H9 (cell line): ENCODE data around the gene TFAP2C. TPM values are rescaled to one million over a fixed set of nuclear protein-coding genes. Genes with fewer than 3 reads are reported as not detected.
A peak's percentile ranks its signal among the peaks of the same experiment; 100 is the strongest.

ENCODE experiments used
- DNase-seq: peaks from one replicate; pipeline ENCODE4 v3.0.0-alpha.2; 2017
- H2AFZ ChIP-seq: one replicate; pipeline ENCODE4 v1.6.1; 2013; ENCODE audit warnings: mild to moderate bottlenecking, low read length, control low read depth, moderate library complexity
- H2AK5ac ChIP-seq: 2 replicates; pipeline ENCODE4 v1.6.1; 2013; ENCODE audit warnings: low read length, control low read depth, mixed read lengths; ENCODE audit not compliant: insufficient read length
- H2BK120ac ChIP-seq: one replicate; pipeline ENCODE4 v1.6.1; 2013; ENCODE audit warnings: low read depth, mild to moderate bottlenecking, low read length, control low read depth, inconsistent platforms; ENCODE audit not compliant: poor library complexity, severe bottlenecking
- H2BK12ac ChIP-seq: 2 replicates; pipeline ENCODE4 v1.6.1; 2013; ENCODE audit warnings: low read length, control low read depth, mixed read lengths, low read depth; ENCODE audit not compliant: insufficient read length
- H2BK15ac ChIP-seq: 2 replicates; pipeline ENCODE4 v1.6.1; 2013; ENCODE audit warnings: low read depth, low read length, control low read depth
- H2BK20ac ChIP-seq: one replicate; pipeline ENCODE4 v1.6.1; 2013; ENCODE audit warnings: low read depth, mild to moderate bottlenecking, low read length, control low read depth, inconsistent platforms; ENCODE audit not compliant: poor library complexity, severe bottlenecking
- H2BK5ac ChIP-seq: 2 replicates; pipeline ENCODE4 v1.6.1; 2013; ENCODE audit warnings: low read length, control low read depth, mixed read lengths; ENCODE audit not compliant: insufficient read length
- H3K14ac ChIP-seq: 2 replicates; pipeline ENCODE4 v1.6.1; 2013; ENCODE audit warnings: low read length, control low read depth; ENCODE audit not compliant: insufficient read depth
- H3K18ac ChIP-seq: 2 replicates; pipeline ENCODE4 v1.6.1; 2013; ENCODE audit warnings: low read depth, mild to moderate bottlenecking, mixed read lengths, low read length, control low read depth; ENCODE audit not compliant: insufficient read length
- H3K23ac ChIP-seq: 2 replicates; pipeline ENCODE4 v1.6.1; 2013; ENCODE audit warnings: low read length, control low read depth, mixed read lengths, low read depth; ENCODE audit not compliant: insufficient read length
- H3K23me2 ChIP-seq: 2 replicates; pipeline ENCODE4 v1.6.1; 2013; ENCODE audit warnings: low read depth, mild to moderate bottlenecking, mixed read lengths, low read length, control low read depth; ENCODE audit not compliant: insufficient read length, poor library complexity, severe bottlenecking
- H3K27ac ChIP-seq: 2 replicates; pipeline ENCODE4 v1.5.1; 2013; ENCODE audit warnings: low read length, control low read depth, mixed read lengths, low read depth; ENCODE audit not compliant: insufficient read length
- H3K27me3 ChIP-seq: 2 replicates; pipeline ENCODE4 v1.6.1; 2013; ENCODE audit warnings: low read length, control low read depth, inconsistent platforms; ENCODE audit not compliant: insufficient read depth
- H3K4ac ChIP-seq: 2 replicates; pipeline ENCODE4 v1.6.1; 2013; ENCODE audit warnings: low read depth, mild to moderate bottlenecking, control low read depth, inconsistent platforms, low read length, moderate library complexity
- H3K4me1 ChIP-seq: 2 replicates; pipeline ENCODE4 v1.6.1; 2013; ENCODE audit warnings: low read length, control low read depth, inconsistent platforms; ENCODE audit not compliant: insufficient read depth
- H3K4me2 ChIP-seq: 2 replicates; pipeline ENCODE4 v1.6.1; 2013; ENCODE audit warnings: low read length, control low read depth, mixed read lengths; ENCODE audit not compliant: insufficient read length, insufficient read depth
- H3K56ac ChIP-seq: 2 replicates; pipeline ENCODE4 v1.6.1; 2013; ENCODE audit warnings: low read depth, mild to moderate bottlenecking, mixed read lengths, low read length, control low read depth; ENCODE audit not compliant: insufficient read length
- H3K79me1 ChIP-seq: 2 replicates; pipeline ENCODE4 v1.6.1; 2013; ENCODE audit warnings: low read depth, mild to moderate bottlenecking, moderate library complexity, low read length, control low read depth, inconsistent platforms; ENCODE audit not compliant: insufficient read depth, poor library complexity, severe bottlenecking
- H3K79me2 ChIP-seq: 2 replicates; pipeline ENCODE4 v1.6.1; 2013; ENCODE audit warnings: low read length, control low read depth, inconsistent platforms; ENCODE audit not compliant: insufficient read depth
- H3K9ac ChIP-seq: 2 replicates; pipeline ENCODE4 v1.6.1; 2013; ENCODE audit warnings: low read length, control low read depth, mixed read lengths; ENCODE audit not compliant: insufficient read length; ENCODE audit errors: extremely low read depth
- H3K9me3 ChIP-seq: one replicate; pipeline ENCODE4 v1.6.1; 2013; ENCODE audit warnings: low read depth, low read length, inconsistent platforms; ENCODE audit not compliant: control insufficient read depth
- H3T11ph ChIP-seq: one replicate; pipeline ENCODE4 v1.6.1; 2013; ENCODE audit warnings: mild to moderate bottlenecking, low read length, control low read depth, inconsistent platforms
- H4K20me1 ChIP-seq: one replicate; pipeline ENCODE4 v1.6.1; 2013; ENCODE audit not compliant: control insufficient read depth, insufficient read length, insufficient read depth
- H4K5ac ChIP-seq: 2 replicates; pipeline ENCODE4 v1.6.1; 2013; ENCODE audit warnings: low read depth, mild to moderate bottlenecking, mixed read lengths, low read length, control low read depth; ENCODE audit not compliant: insufficient read length
- H4K8ac ChIP-seq: replicated peaks from 2 replicates; pipeline ENCODE4 v1.6.1; 2013; ENCODE audit warnings: low read length, control low read depth, mixed read lengths, low read depth; ENCODE audit not compliant: insufficient read length
- H4K91ac ChIP-seq: 2 replicates; pipeline ENCODE4 v1.6.1; 2013; ENCODE audit warnings: low read depth, mild to moderate bottlenecking, moderate library complexity, mixed read lengths, low read length, control low read depth; ENCODE audit not compliant: insufficient read length
- H3K27ac Mint-ChIP-seq, 3 experiments: 2 replicates in 2 of 3; 3 replicates in 1 of 3; pipeline ENCODE4 v1.8.0; 2020 to 2021; ENCODE audit warnings: mixed read lengths in 3 of 3, mild to moderate bottlenecking in 1 of 3, moderate library complexity in 1 of 3
- H3K27me3 Mint-ChIP-seq: 2 replicates; pipeline ENCODE4 v1.8.0; 2021; ENCODE audit warnings: low read depth, mild to moderate bottlenecking, moderate library complexity, mixed read lengths
- H3K36me3 Mint-ChIP-seq, 3 experiments: 2 replicates in 2 of 3; 3 replicates in 1 of 3; pipeline ENCODE4 v1.8.0; 2020 to 2021; ENCODE audit warnings: low read depth in 3 of 3, mixed read lengths in 3 of 3; ENCODE audit not compliant: insufficient read depth in 1 of 3
- H3K4me1 Mint-ChIP-seq, 2 experiments: 2 replicates each; pipeline ENCODE4 v1.8.0; 2020; ENCODE audit warnings: mixed read lengths in 2 of 2
- H3K4me3 Mint-ChIP-seq, 2 experiments: 2 replicates in 1 of 2; 3 replicates in 1 of 2; pipeline ENCODE4 v1.8.0; 2020 to 2021; ENCODE audit warnings: mild to moderate bottlenecking in 2 of 2, mixed read lengths in 2 of 2, moderate library complexity in 1 of 2
- H3K9me3 Mint-ChIP-seq, 2 experiments: 2 replicates in 1 of 2; 3 replicates in 1 of 2; pipeline ENCODE4 v1.8.0; 2020; ENCODE audit warnings: mild to moderate bottlenecking in 2 of 2, mixed read lengths in 2 of 2, moderate library complexity in 1 of 2
- WGBS: extraction: QIAGEN DNeasy Blood & Tissue Kit; methylation state at CpG from one replicate; pipeline ENCODE4 v1.1.7; 2013; ENCODE audit warnings: missing lambda C conversion rate, low lambda C conversion rate, mixed read lengths; ENCODE audit not compliant: insufficient read length; ENCODE audit errors: extremely low coverage; 5-methylcytosine and 5-hydroxymethylcytosine counted together
- long read RNA-seq: library from polyadenylated mRNA; unstranded; transcript quantifications from one replicate; pipeline ENCODE4 v2.0.0, GENCODE V29; 2020
- total RNA-seq: library from RNA; stranded (reverse); gene quantifications from 2 replicates; pipeline ENCODE4 v1.2.1, GENCODE V29; 2021
- TF ChIP-seq, protein P1 (sequence below): fragments of 200-600 bp; sonication (generic); conservative IDR thresholded peaks from 3 replicates; pipeline ENCODE4 v1.8.0; 2021; ENCODE audit warnings: antibody characterized with exemption, mild to moderate bottlenecking

The TFAP2C gene
- total RNA-seq = 22.5 and 24.3 TPM in 2 replicates
- long read RNA-seq, partial matches to known transcripts = 3 of 17 reads
- long read RNA-seq, other reads (novel, unspliced or antisense) = 10 of 17 reads

- TF ChIP-seq, protein P1, sequence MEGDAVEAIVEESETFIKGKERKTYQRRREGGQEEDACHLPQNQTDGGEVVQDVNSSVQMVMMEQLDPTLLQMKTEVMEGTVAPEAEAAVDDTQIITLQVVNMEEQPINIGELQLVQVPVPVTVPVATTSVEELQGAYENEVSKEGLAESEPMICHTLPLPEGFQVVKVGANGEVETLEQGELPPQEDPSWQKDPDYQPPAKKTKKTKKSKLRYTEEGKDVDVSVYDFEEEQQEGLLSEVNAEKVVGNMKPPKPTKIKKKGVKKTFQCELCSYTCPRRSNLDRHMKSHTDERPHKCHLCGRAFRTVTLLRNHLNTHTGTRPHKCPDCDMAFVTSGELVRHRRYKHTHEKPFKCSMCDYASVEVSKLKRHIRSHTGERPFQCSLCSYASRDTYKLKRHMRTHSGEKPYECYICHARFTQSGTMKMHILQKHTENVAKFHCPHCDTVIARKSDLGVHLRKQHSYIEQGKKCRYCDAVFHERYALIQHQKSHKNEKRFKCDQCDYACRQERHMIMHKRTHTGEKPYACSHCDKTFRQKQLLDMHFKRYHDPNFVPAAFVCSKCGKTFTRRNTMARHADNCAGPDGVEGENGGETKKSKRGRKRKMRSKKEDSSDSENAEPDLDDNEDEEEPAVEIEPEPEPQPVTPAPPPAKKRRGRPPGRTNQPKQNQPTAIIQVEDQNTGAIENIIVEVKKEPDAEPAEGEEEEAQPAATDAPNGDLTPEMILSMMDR = no peak
- no peak within 1 kb of the TSS for H3K18ac ChIP-seq
- no peak within 1 kb of the TSS for H4K8ac ChIP-seq
- no peaks in the 10 kb centered on the region for H3K79me1 ChIP-seq
- no peak within 1 kb of the TSS for H3K4ac ChIP-seq
- H3K56ac ChIP-seq = no peak within 1 kb of the TSS
- H3K27me3 ChIP-seq = peaks cover 41% of the 10 kb centered on the region
- Mint-ChIP-seq H3K9me3 (no peaks in the 10 kb centered on the region; a peak in 3 of 5 replicates), H3K36me3 (peaks cover 0 to 21% (median 20%) of the 10 kb centered on the region in 3 experiments; a peak in 6 of 7 replicates), H3K4me3 (peak within 1 kb of the TSS; percentile 81 to 88), H3K27me3 (peaks cover 62% of the 10 kb centered on the region), H3K4me1 (peaks cover 50 to 52% of the 10 kb centered on the region in 2 experiments), H3K27ac (peak within 1 kb of the TSS in 1 of 3 experiments; percentile 36; a peak in 1 of 7 replicates)
- no CpG with 5 or more reads among the region's 62 CpGs for WGBS
- H4K91ac ChIP-seq = no peak within 1 kb of the TSS
- H2BK15ac ChIP-seq = no peak within 1 kb of the TSS
- peaks cover 54% of the 10 kb centered on the region for H3K23me2 ChIP-seq
- H2BK12ac ChIP-seq = no peak within 1 kb of the TSS
- no peak within 1 kb of the TSS for H4K5ac ChIP-seq
- no peaks in the 10 kb centered on the region for H4K20me1 ChIP-seq
- H3K9ac ChIP-seq = peak within 1 kb of the TSS; percentile 36
- peaks cover 5% of the 10 kb centered on the region for H3K4me1 ChIP-seq
- H3K9me3 ChIP-seq = no peaks in the 10 kb centered on the region
- no peak within 1 kb of the TSS for H2BK5ac ChIP-seq
- H2AFZ ChIP-seq = no peak within 1 kb of the TSS
- no peak within 1 kb of the TSS for H3T11ph ChIP-seq
- DNase-seq = peak; percentile 84
- no peak within 1 kb of the TSS for H3K27ac ChIP-seq
- H3K4me2 ChIP-seq = peak within 1 kb of the TSS; percentile 97
- no peaks in the 10 kb centered on the region for H3K79me2 ChIP-seq
- H2BK120ac ChIP-seq = no peak within 1 kb of the TSS
- no peak within 1 kb of the TSS for H2AK5ac ChIP-seq
- H3K23ac ChIP-seq = no peak within 1 kb of the TSS
- H2BK20ac ChIP-seq = no peak within 1 kb of the TSS
- H3K14ac ChIP-seq = peak within 1 kb of the TSS; percentile 29
Observed at GRCh38 chr20:56628873-56629463, at the start of gene TFAP2C. TSS of gene TFAP2C (plus strand) at chr20:56629306. CDS start at chr20:56629545, 239 bp downstream.
